ENCODE results near the gene MAPKAP1.
A peak's percentile ranks its signal among the peaks of the same experiment; 100 is the strongest.

Gene MAPKAP1

DNA sequence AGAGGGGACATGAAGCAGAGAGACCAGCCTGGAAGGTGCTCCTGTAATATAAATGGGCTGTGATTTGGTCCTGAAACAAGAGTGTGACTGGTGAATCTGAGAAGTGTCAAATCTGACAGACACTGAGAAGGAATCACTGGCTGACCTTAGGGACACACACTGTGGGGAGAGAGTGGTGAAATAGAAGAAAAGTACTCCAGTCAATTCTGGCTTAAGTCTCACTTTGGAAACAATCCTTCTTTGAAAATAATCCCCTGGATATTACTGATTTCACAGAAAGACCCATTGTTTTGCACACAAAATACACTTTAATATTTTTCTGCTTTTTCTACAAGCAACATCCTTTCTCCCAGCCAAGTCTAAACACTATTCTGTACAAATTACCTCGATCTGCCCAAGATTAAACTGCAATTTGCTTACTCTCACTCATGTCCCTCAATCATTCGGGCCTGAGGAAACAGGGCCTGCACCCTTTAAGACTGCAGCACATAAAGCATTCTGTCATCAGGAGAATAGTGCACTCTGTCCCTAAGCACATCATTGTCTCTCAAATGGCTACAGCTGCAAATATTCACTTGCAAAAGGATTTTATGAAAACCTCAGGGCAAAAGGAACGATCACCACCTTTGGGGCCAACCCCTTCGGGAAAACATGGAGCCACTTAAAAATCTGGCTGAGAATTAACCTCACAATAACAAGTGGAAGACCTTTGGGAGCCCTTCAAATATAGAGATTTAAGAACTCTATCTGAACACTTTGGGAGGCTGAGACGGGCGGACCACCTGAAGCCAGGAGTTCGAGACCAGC, 68.6 kb downstream of the MAPKAP1 start:
- TF ChIP-seq, protein P1, sequence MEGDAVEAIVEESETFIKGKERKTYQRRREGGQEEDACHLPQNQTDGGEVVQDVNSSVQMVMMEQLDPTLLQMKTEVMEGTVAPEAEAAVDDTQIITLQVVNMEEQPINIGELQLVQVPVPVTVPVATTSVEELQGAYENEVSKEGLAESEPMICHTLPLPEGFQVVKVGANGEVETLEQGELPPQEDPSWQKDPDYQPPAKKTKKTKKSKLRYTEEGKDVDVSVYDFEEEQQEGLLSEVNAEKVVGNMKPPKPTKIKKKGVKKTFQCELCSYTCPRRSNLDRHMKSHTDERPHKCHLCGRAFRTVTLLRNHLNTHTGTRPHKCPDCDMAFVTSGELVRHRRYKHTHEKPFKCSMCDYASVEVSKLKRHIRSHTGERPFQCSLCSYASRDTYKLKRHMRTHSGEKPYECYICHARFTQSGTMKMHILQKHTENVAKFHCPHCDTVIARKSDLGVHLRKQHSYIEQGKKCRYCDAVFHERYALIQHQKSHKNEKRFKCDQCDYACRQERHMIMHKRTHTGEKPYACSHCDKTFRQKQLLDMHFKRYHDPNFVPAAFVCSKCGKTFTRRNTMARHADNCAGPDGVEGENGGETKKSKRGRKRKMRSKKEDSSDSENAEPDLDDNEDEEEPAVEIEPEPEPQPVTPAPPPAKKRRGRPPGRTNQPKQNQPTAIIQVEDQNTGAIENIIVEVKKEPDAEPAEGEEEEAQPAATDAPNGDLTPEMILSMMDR (IDR thresholded peaks at IDR 0.05; ENCODE audit: low read length, missing control alignments), result no peak
- H3K4me3 ChIP-seq (replicated peaks; ENCODE audit: low read depth, low read length), result no peak overlapping the region
- DNase-seq (ENCODE audit: low read depth), result no peak

DNA sequence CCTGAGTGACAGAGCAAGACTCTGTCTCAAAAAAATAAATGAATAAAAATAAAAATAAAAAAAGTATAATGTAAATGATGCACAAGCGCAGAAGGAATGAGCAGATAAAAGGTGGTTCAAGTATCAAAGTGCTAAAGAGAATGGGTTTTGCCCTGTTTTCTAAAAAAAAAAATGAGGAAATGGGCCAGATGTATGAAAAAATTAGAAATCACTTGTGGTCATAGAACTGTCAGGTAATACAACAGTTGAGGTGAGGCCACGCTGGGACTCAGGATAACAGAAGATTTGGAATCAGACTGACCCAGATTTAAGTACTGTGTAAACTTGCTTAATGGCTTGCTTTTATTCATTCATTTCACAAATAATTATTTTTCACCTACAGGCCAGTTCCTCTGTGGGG, 69.8 kb downstream of the MAPKAP1 start:
- TF ChIP-seq, protein P1 (IDR thresholded peaks at IDR 0.05; ENCODE audit: low read length, missing control alignments), result no peak
- DNase-seq (ENCODE audit: low read depth), result no peak
- H3K4me3 ChIP-seq (replicated peaks; ENCODE audit: low read depth, low read length), result no peak overlapping the region

DNA sequence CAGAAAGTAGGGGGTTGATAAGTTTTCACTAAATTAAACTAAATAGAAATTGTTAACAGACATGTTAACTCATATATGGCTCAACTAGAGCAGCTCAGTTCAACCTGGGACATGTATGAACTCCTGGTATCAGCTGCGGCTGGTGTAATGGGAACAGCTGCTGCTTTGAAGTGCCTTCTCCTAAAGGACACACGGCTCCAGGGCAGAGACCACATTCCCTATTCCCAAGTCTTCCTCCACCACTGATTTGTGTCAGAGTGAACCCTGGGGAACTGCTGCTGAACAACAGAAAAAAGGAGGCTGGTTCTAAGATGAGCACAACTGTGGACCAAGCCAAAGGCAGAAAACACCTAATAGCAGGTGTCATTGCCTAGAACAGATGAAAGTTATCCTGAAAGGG, 71.1 kb downstream of the MAPKAP1 start:
- TF ChIP-seq, protein P1 (IDR thresholded peaks at IDR 0.05; ENCODE audit: low read length, missing control alignments), result no peak
- no peak overlapping the region for H3K4me3 ChIP-seq (replicated peaks; ENCODE audit: low read depth, low read length)
- no peak for DNase-seq (ENCODE audit: low read depth)

DNA sequence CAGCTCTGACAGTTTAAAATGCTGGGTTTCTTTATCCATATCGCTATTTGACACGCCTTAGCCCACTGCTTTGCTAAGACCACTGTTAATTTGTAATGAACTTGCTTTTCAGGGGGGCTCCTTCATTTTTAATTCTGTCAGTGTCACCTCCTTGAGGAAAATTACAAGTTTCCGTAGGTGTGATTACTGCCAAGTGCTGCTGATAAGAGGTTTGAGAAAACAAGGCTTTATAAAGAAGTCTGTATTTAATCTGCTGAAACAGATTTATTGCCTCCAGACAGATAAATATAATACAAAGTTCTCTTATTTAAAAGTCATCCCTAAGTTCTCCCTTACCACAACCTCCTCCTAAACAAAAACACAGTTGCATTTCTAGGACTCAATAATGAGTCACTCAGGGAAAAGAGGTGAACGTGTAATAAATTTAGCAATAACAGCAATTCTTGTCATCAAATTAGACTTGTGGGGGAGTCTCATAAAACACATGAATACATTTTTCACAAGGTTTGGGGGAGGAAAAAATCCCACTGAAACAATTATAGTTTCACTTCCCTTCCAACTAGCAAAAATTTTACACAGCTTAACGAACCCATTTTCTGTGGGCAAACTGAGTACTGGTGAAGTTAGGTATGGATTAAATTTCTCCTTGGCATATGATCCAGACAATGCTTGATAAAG, 72.8 kb downstream of the MAPKAP1 start:
- H3K4me3 ChIP-seq (replicated peaks; ENCODE audit: low read depth, low read length), result no peak overlapping the region
- DNase-seq (ENCODE audit: low read depth), result peak; percentile 46
- TF ChIP-seq, protein P1 (IDR thresholded peaks at IDR 0.05; ENCODE audit: low read length, missing control alignments), result no peak

DNA sequence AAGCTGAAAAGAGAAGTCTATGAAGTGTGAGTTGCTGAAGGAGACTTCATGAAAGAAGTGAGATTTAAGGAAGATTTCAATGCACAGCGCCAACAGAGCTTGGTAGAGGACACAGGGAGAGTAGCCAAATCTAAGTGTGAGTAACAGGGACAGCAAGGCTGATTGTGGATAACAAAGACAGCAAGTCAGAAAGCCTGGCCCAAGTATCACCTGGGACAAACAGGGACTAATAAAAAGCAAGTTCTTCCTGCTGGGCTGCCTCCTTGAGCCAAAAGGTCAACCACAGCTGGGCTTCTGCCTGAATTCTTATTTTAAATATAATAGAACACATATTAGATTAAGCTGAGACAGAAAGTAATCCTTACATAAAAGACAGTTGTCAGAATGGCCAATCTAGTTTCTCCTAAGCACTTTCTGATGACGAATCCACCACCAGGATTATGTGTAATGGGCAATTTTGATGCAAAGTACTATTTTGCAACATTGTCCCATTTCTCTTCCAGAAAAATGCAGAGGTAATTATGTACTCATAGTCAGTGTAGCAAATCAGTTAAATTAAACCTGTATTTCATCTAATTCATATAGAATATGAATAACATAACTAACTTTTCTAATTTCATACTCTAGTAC, 73.8 kb downstream of the MAPKAP1 start:
- no peak overlapping the region for H3K4me3 ChIP-seq (replicated peaks; ENCODE audit: low read depth, low read length)
- TF ChIP-seq, protein P1 (IDR thresholded peaks at IDR 0.05; ENCODE audit: low read length, missing control alignments), result no peak
- no peak for DNase-seq (ENCODE audit: low read depth)

DNA sequence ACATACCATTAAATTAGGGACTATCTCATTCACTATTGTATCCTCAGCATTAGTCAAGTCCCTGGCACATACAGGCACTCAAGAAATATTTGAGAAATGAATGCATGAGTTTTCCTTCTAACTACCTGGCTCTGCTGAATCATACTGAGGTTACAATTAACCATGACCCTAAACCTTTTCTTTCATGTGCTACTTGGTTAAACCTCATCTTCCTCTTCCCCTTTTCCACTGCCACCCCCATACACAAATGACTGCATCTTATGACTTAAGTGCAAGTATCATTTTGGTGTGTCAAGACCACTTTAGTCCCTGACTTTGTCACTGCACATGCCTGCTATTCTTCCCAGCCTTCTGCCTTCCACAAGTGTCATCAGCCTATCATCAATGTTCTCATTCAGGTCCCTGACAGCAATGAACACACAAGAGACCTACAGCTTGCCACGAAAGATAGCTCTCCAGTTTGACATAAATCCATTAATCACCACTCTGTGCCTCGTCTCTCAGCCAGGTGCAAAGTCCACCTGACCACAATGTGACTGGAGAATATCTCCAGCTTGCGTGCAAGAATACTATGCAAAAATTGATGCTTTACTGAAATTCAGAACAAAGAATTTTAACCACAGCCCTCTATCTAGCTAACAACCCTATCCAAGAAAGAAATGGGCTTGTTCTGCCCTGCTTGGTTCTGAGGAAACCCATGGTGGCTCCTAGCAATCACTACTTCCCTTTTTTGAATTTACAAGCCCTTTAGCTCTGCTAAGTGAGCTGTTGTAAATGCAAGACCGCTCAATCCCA, 74.5 kb downstream of the MAPKAP1 start:
- no peak for DNase-seq (ENCODE audit: low read depth)
- TF ChIP-seq, protein P1 (IDR thresholded peaks at IDR 0.05; ENCODE audit: low read length, missing control alignments), result no peak
- H3K4me3 ChIP-seq (replicated peaks; ENCODE audit: low read depth, low read length), result no peak overlapping the region
